PC-9 (cell line): ENCODE data around the gene CYBC1.

Experiments used
- EZH2 ChIP-seq: fragments of 200-600 bp; sonication (generic); IDR thresholded peaks from 2 replicates; pipeline ENCODE4 v1.8.0; 2017; ENCODE audit warnings: antibody characterized with exemption, low read depth
- TF ChIP-seq, protein P1 (sequence below): fragments of 200-600 bp; sonication (generic); conservative IDR thresholded peaks from 2 replicates; pipeline ENCODE4 v1.6.1; 2017; ENCODE audit warnings: mixed run types, antibody characterized with exemption, mild to moderate bottlenecking, moderate library complexity

DNA sequence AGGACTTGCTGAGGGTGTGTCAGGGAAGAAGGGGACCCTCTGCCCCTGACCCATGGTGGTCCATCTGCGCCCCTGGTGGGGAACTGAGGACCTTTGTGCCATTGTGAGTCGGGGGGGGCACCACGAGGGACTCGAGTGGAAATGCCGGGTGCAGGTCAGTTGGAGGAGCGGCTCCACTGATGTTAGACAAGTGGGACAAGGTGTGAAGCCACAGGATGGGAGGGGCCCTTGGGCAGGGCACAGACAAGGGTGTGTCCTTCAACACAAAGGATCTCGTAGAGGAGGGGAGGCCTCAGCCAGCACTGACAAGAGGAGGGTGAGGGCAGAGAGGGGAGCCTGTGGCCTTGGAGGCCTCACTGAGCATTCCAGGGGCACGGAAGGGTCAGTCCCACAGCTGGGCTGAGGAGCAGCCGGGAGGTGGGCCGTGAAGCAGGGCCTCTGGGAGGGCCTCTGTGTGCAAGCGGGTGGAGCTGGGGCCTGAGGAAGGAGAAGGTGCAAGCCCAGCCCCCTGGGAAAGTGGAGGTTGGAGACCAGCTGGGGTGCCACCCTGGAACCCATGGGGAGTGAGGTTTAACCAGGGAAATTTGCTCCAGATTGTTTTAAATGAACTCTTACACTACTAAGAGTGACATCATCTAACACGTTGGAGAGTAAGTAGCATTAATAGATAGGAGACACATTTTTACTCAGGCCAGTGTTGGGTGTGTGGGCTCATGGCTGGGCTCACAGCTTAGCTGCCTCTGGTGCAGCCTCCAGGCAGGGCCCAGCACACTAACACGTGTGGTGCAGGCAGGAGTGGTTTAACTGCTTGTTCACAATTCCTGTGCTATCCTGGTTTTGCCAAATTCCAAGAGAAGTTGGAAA lies 35.9 kb upstream of the CYBC1 start:
- TF ChIP-seq, protein P1, sequence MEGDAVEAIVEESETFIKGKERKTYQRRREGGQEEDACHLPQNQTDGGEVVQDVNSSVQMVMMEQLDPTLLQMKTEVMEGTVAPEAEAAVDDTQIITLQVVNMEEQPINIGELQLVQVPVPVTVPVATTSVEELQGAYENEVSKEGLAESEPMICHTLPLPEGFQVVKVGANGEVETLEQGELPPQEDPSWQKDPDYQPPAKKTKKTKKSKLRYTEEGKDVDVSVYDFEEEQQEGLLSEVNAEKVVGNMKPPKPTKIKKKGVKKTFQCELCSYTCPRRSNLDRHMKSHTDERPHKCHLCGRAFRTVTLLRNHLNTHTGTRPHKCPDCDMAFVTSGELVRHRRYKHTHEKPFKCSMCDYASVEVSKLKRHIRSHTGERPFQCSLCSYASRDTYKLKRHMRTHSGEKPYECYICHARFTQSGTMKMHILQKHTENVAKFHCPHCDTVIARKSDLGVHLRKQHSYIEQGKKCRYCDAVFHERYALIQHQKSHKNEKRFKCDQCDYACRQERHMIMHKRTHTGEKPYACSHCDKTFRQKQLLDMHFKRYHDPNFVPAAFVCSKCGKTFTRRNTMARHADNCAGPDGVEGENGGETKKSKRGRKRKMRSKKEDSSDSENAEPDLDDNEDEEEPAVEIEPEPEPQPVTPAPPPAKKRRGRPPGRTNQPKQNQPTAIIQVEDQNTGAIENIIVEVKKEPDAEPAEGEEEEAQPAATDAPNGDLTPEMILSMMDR: no peak
- TF ChIP-seq EZH2: no peak
